Measurements from ENCODE around the gene HJV. TPM values are rescaled to one million over a fixed set of nuclear protein-coding genes. Genes with fewer than 3 reads are reported as not detected.

Gene HJV
- total and polyA plus RNA-seq, 2 of the 8 experiments (the other 6 are each of a cell fraction or from before 2014, with no cell fraction given) = 0.32 to 0.70 TPM

- ChIA-PET POLR2A (ENCODE audit: partially characterized antibody) (interaction anchor here (1.1 to 13.4 kb wide), 12 partner anchors 9 to 137 kb away, joined by 3 to 218 read pairs (median 4); partner anchors contain the start of genes ANKRD34A, LIX1L, PIAS3 and POLR3GL), CTCF (ENCODE audit: partially characterized antibody) (interaction anchor here (0.5 to 12.6 kb wide), 3 partner anchors 13 to 30 kb away, joined by 3 to 93 read pairs (median 7); no protein-coding TSS in a partner anchor)
- H3K14ac ChIP-seq (ENCODE audit: insufficient read length) = no peak overlapping the region
- no peak for FAIRE-seq
- H3K27ac ChIP-seq (ENCODE audit: low read depth, low read length) = peak overlapping the region; percentile 65
- peaks cover 4 to 27% of the 10 kb centered on the region in 2 experiments; a peak in 3 of 4 replicates for H3K79me2 ChIP-seq (ENCODE audit: control insufficient read depth in 1 of 2, insufficient read depth in 2 of 2, low read length in 2 of 2)
- H4K91ac ChIP-seq (replicated peaks; ENCODE audit: insufficient read length, low read length) = peak overlapping the region; percentile 16
- peaks cover 9% of the 10 kb centered on the region for H3K23me2 ChIP-seq (ENCODE audit: low read depth, low read length)
- H2AK5ac ChIP-seq (ENCODE audit: low read depth, low read length) = no peak overlapping the region
- 2% methylated on average over 13 of the region's 13 CpGs; no CpG with 5 or more reads in 1 of the 2 experiments for WGBS, 2 experiments (ENCODE audit: extremely low coverage in 1 of 2, insufficient coverage in 1 of 2, insufficient read length in 1 of 2, insufficient replicate concordance in 2 of 2, low coverage in 1 of 2, low lambda C conversion rate in 2 of 2, missing lambda C conversion rate in 1 of 2)
- H2AFZ ChIP-seq (ENCODE audit: low read length) = no peak overlapping the region
- no peaks in the 10 kb centered on the region for H3K9me3 ChIP-seq (ENCODE audit: insufficient read depth in 2 of 2, low read depth in 1 of 2, low read length in 1 of 2)
- H3K27me3 ChIP-seq (replicated peaks in 1 of 4; ENCODE audit: control insufficient read depth in 3 of 4, extremely low read depth in 1 of 4, insufficient read depth in 3 of 4, low read length in 3 of 4) = no peaks in the 10 kb centered on the region
- H3K23ac ChIP-seq (ENCODE audit: insufficient read length) = no peak overlapping the region
- peak overlapping the region; percentile 76 for H3K18ac ChIP-seq (ENCODE audit: extremely low read depth, low read length)
- H4K5ac ChIP-seq (ENCODE audit: insufficient read length, low read depth, low read length) = no peak overlapping the region
- H3K4me2 ChIP-seq (ENCODE audit: insufficient read depth in 1 of 2, low read depth in 2 of 2, low read length in 2 of 2) = peak overlapping the region; percentile 83 to 96
- H3K4ac ChIP-seq (replicated peaks; ENCODE audit: insufficient read length, low read depth, low read length) = no peak overlapping the region
- no peak for DNase-seq (ENCODE audit: low read depth in 1 of 2, low spot score in 2 of 2)
- no peak overlapping the region for H2BK120ac ChIP-seq (replicated peaks; ENCODE audit: low read depth, low read length)
- H3K9ac ChIP-seq (replicated peaks in 1 of 4; ENCODE audit: extremely low read depth in 1 of 4, low read depth in 3 of 4, low read length in 3 of 4) = peak overlapping the region; percentile 74 to 95 (median 86)
- peak overlapping the region; percentile 89 to 96 (median 93) for H3K4me3 ChIP-seq (ENCODE audit: extremely low read depth in 1 of 4, insufficient read depth in 2 of 4, low read depth in 3 of 4, low read length in 4 of 4)
- H2BK12ac ChIP-seq (ENCODE audit: low read depth, low read length) = peak overlapping the region; percentile 89
- peaks cover 6% of the 10 kb centered on the region; the same call in 1 of the 2 replicates for H3K79me1 ChIP-seq (ENCODE audit: low read depth, low read length)
- no peak overlapping the region for H2BK20ac ChIP-seq (ENCODE audit: low read length)
- peaks cover 2 to 8% (median 6%) of the 10 kb centered on the region in 4 experiments; a peak in 4 of 7 replicates for H3K4me1 ChIP-seq (replicated peaks in 1 of 4; ENCODE audit: control insufficient read depth in 3 of 4, insufficient read depth in 4 of 4, low read length in 3 of 4)
- H2BK5ac ChIP-seq (ENCODE audit: low read depth, low read length) = peak overlapping the region; percentile 66
- H4K20me1 ChIP-seq (replicated peaks in 1 of 2; ENCODE audit: control insufficient read depth in 1 of 2, insufficient read depth in 2 of 2, low read length in 2 of 2) = peaks cover 0 to 2% of the 10 kb centered on the region in 2 experiments
- peak overlapping the region; percentile 3 for H3K56ac ChIP-seq (replicated peaks; ENCODE audit: insufficient read length, low read depth, low read length)
- no peak overlapping the region for H4K8ac ChIP-seq (ENCODE audit: extremely low read depth, insufficient read depth, low read length)
- peaks cover 17 to 35% (median 25%) of the 10 kb centered on the region in 4 experiments for H3K36me3 ChIP-seq (ENCODE audit: control insufficient read depth in 2 of 4, insufficient read depth in 4 of 4, low read length in 3 of 4)
- peak overlapping the region; percentile 54; the same call in 1 of the 2 replicates for H2BK15ac ChIP-seq (ENCODE audit: low read length)
- TF ChIP-seq RBBP5 (IDR thresholded peaks at IDR 0.05; ENCODE audit: borderline replicate concordance, low read depth, low read length) = no peak
- TF ChIP-seq POLR2AphosphoS5 (IDR thresholded peaks at IDR 0.05; ENCODE audit: low read depth, low read length) = peak; percentile 23; the same call in 1 of the 2 replicates
- TF ChIP-seq RAD21 (IDR thresholded peaks at IDR 0.05 in 1 of 2, conservative IDR thresholded peaks at IDR 0.05 in 1 of 2; ENCODE audit: low read depth in 2 of 2, low read length in 2 of 2) = no peak
- peak; percentile 75 for TF ChIP-seq SAP30 (IDR thresholded peaks at IDR 0.05; ENCODE audit: insufficient read depth, insufficient replicate concordance, low read length)
- TF ChIP-seq CEBPB (IDR thresholded peaks at IDR 0.05; ENCODE audit: low read depth, low read length) = no peak
- no peak for TF ChIP-seq TAF7 (optimal IDR thresholded peaks at IDR 0.05; ENCODE audit: borderline replicate concordance, low read depth, low read length)
- no peak for TF ChIP-seq POU5F1 (IDR thresholded peaks at IDR 0.05; ENCODE audit: low read depth, low read length)
These were observed 25.5 kb downstream of the HJV start for GRCh38 chr1:145995964-145996432.
